ENCODE data around the gene KCTD5. TPM values are rescaled to one million over a fixed set of nuclear protein-coding genes. Genes with fewer than 3 reads are reported as not detected.
"Not testable (repeated sequence)": the region's sequence is repeated elsewhere in the genome, so short reads cannot be mapped to it uniquely, and the experiment has no call there.

Gene KCTD5
- total RNA-seq, 1 donor = 16.4 TPM

DNA sequence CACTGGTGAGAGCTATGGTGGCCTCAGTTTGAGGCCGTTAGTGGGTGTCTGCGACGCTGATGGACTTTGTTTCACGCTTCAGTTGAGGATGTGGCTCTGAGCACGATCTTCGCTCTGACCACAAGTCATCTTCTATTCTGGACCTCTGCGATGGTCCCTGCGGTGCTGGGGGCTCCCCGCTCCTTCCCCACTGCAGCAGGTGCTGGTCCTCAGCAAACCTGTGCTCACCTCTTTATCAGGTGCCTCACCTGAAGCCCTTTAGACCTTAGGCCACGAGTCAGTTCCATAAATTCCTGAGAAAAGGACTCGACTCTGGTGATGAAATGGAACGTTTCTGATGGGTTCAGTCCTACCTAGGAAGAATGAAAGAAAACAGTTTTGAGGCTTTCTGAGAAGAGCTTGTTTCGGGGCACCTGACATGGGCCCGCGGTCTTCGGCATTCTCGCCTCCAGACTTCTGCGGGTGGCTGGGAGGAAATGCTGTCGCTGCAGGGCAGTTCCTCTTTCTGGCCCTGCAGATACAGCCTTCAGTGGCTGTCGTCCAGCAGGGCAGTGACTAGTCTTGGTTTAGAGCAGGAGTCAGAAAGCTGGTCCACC, 4.7 kb downstream of the KCTD5 start:
- H3K4me3 ChIP-seq (ENCODE audit: low read depth, low read length) = no peak overlapping the region
- TF ChIP-seq, protein P1, sequence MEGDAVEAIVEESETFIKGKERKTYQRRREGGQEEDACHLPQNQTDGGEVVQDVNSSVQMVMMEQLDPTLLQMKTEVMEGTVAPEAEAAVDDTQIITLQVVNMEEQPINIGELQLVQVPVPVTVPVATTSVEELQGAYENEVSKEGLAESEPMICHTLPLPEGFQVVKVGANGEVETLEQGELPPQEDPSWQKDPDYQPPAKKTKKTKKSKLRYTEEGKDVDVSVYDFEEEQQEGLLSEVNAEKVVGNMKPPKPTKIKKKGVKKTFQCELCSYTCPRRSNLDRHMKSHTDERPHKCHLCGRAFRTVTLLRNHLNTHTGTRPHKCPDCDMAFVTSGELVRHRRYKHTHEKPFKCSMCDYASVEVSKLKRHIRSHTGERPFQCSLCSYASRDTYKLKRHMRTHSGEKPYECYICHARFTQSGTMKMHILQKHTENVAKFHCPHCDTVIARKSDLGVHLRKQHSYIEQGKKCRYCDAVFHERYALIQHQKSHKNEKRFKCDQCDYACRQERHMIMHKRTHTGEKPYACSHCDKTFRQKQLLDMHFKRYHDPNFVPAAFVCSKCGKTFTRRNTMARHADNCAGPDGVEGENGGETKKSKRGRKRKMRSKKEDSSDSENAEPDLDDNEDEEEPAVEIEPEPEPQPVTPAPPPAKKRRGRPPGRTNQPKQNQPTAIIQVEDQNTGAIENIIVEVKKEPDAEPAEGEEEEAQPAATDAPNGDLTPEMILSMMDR (IDR thresholded peaks at IDR 0.05; ENCODE audit: insufficient read depth, low read length) = no peak
- DNase-seq (ENCODE audit: low read depth) = no peak

DNA sequence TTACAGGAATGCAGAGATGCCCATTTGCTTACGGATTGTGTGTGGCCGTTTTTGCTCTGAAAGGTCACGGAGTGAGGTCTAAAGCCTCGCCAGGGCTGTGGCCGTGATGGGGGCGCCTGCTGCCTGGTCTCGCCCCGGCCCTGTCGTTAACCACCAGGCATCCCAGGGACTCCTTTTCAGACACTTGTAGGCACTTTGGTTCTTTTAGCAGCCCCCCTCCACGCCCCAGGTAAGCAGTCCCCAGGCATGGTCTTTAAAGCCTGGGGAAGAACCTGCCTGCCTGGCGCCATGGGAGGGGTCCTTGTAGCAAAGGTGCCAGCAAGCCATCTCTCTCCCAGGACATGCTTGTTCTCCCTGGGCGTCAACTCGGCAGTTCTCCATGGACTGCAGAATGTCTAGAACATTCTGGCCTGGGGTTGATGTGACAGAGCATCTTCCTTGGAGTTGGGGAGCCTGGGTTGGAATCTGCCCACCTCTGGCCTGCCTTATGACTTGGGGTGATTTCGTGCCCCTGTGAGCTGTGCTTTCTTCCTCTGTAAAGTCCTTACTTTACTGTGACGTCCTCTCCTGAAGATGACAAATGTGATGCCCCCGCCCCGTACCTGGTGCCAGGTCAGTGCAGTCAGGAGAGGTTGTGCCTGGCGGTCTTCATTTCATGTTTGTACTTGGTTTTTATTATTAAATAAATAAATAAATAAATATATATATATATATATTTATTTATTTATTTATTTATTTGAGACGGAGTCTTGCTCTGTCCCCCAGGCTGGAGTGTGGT, 5.4 kb downstream of the KCTD5 start:
- TF ChIP-seq, protein P1 (IDR thresholded peaks at IDR 0.05; ENCODE audit: insufficient read depth, low read length) = no peak
- no peak for DNase-seq (ENCODE audit: low read depth)
- no peak overlapping the region for H3K4me3 ChIP-seq (ENCODE audit: low read depth, low read length)

DNA sequence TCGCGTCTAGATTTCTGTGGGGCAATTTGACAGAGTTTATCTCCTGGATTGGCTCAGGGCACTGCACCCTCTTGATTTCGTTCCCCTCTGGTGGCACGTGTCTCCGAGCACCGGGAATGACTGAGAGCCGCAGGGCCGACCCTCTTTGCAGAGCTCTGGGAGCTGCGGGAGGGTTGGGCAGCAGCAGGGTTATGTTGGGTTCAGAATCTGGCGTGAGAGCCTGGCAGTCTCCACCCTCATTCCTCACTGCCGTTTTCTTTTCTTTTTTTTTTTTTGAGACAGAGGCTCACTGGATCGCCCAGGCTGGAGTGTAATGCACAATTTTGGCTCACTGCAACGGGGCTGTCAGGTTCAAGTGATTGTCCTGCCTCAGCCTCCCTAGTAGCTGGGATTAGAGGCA, 7.1 kb downstream of the KCTD5 start:
- not testable (repeated sequence) for DNase-seq (ENCODE audit: low read depth); H3K4me3 ChIP-seq (ENCODE audit: low read depth, low read length)

DNA sequence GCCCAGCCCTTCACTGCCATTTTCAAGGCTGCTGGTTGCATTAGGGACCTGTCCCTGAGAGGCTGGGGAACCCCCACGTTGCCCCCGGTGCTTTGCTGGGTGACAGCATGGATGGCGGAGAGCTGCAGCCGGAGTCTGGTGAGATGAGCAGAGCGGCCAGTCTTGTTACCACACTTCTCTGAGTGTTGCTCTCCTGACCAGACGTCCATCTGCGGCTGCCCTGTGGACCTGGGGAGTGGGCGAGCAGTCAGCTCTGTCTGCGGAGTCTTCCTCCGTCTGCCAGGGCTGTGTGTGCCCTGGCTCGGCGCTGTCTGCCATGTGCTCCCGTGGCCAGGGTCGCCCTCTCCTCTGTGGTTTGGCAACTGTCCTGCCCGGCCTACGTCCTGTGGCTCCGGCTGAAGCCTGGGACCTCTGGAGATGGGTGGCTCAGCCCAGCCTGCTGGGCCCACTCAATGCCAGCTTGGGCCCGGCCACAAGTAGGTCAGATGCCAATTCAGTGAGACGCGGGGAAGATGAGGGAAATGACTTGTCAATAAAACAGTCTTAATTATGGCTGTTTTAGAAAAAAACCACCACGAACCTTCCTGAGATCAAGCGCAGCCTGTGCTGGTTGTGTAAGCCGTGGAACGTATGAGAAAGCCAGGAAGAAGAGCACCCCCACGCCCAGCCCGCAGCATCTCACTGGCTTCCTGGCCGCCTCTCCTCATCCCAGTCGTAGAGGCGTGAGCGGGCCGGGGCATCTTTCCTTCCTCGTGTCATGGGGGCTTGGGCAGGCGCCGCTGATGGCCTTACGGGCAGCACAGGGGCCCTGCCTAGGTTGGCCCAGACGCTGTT, 7.9 kb downstream of the KCTD5 start:
- TF ChIP-seq, protein P1 (IDR thresholded peaks at IDR 0.05; ENCODE audit: insufficient read depth, low read length) = no peak
- no peak for DNase-seq (ENCODE audit: low read depth)
- no peak overlapping the region for H3K4me3 ChIP-seq (ENCODE audit: low read depth, low read length)

DNA sequence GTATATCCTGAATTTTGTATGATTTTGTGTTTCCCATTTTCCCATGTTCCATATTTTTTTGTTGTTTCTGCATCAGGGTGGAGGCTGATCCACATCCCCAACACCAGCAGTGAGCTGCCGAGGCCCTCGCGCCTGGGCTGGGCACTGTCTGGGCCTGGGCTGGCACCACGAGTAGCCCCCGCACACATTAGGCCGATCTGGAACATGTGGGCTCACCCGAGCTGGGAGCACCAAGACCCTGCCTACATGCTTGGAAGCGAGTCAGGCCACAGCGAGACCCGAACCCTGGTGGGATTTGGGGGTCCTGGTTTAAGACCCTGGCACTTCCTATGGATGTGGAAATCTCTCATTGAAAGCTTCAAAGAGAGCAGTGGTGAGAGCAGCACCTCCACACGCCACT, 8.5 kb downstream of the KCTD5 start:
- DNase-seq (ENCODE audit: low read depth) = no peak
- no peak overlapping the region for H3K4me3 ChIP-seq (ENCODE audit: low read depth, low read length)
- TF ChIP-seq, protein P1 (IDR thresholded peaks at IDR 0.05; ENCODE audit: insufficient read depth, low read length) = no peak

DNA sequence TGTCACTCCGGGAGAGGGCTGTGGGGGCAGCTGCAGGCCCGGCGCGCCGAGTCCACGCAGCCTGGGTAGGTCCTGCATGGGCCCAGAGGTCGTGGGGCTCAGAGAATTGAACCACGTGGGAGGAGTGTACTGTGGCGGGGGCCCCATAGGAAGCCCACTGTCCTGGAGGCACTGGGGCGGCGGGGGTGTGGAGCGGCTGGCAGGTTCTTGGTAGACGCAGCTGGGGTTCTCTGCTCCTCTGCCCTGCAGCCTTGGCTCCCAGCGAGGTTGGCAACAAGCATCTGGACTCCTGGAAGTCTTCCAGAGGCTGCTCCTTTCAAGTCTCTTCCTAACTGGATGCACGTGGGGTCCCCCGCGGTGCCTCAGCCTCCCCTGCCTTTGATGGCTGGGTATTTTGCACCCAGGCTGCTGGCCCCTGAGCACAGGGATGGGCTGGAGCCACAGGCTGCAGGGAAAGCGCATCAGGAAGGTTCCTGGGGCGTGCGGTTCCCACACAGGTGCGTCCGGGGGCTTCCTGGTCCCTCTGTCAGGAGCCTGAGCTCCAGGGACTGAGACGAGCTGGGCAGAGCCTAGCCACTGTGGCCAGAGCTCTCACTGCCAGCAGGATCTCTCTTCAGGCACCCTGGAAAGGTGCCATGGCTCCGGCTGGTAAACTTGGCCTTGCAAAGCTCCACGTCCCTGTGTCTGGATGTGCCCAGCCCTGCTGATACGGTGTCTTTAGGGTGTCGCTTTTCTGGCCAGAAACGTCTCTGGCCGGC, 9.3 kb downstream of the KCTD5 start:
- no peak overlapping the region for H3K4me3 ChIP-seq (ENCODE audit: low read depth, low read length)
- TF ChIP-seq, protein P1 (IDR thresholded peaks at IDR 0.05; ENCODE audit: insufficient read depth, low read length) = no peak
- no peak for DNase-seq (ENCODE audit: low read depth)

All from fibroblast of the aortic adventitia (primary cell).